Caki2 (cell line): ENCODE measurements around the gene HOXA11. TPM values are rescaled to one million over a fixed set of nuclear protein-coding genes. Genes with fewer than 3 reads are reported as not detected.

ENCODE experiments used
- DNase-seq: peaks from one replicate; pipeline ENCODE4 v3.0.0-alpha.2; 2015; ENCODE audit warnings: low read depth
- in situ Hi-C: cut with HindIII; loops from 2 replicates; pipeline ENCODE4 v1.10.0; 2016; ENCODE audit warnings: low sequenced_read_pairs, low pct_unique_long_range_greater_than_20kb, mixed read lengths
- total RNA-seq: library from RNA; depleted of rRNA; stranded (reverse); fragments of >200 nt; shearing (Covaris generic); gene quantifications from 2 replicates; pipeline ENCODE4 v1.2.3, GENCODE V29; 2014; ENCODE audit warnings: low replicate concordance

Gene HOXA11
- total RNA-seq, 1 experiment from 2014 or later, result not detected

GRCh38 chr7:27174874-27175625 is 10.0 kb downstream of the HOXA11 start:
- DNase-seq, result peak; percentile 79
- in situ Hi-C loops, result no loop called here

DNA sequence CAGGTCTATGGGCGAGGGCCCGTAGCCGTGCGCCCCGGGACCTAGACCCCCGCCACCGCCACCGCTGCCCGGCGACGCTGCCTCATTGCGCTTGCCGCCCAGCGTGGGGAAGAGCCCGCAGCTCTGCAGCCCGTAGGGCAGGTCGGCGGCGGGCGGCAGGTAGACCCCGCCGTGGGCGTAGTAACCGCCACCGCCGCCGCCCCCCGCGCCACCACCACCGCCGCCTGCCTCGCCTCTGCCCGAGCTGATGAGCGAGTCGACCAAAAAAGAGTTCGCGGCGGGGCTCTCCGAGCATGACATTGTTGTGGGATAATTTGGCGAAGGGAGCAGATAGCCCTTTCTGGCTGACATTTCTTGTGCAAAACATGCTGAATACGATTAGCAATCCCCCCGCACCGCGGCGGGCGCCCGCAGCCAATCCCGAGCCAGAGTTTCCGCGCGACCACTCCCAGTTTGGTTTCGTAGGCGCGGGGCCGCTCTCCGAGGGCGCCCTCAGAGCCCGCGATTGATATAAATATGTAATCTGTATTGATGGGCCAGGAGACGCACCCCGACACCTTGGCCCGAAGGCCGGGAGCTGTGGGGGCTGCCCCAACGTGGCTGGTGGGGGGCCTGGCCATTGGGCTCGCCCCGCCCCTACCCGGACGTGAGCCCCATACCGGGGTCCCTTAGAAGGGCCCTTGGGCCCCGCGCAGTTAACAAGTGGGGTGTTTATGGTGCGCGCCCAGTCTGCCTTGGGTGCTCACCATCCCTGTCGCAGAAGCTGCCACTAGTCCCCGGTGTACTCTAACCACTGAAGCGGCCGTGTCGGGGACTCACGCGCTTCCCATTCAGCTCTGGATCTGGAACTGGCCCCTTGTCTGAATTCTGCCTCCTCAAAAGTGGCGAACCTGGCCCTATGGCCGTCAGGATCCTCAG is 10.8 kb downstream of the HOXA11 start, which contains the start of gene HOXA10:
Gene HOXA10 (minus strand): TSS at position 365 of the 918 bp plus-strand sequence. CDS start 14 bp downstream, at position 351.
- in situ Hi-C loops, result no loop called here
- DNase-seq, result peak; percentile 66

DNA sequence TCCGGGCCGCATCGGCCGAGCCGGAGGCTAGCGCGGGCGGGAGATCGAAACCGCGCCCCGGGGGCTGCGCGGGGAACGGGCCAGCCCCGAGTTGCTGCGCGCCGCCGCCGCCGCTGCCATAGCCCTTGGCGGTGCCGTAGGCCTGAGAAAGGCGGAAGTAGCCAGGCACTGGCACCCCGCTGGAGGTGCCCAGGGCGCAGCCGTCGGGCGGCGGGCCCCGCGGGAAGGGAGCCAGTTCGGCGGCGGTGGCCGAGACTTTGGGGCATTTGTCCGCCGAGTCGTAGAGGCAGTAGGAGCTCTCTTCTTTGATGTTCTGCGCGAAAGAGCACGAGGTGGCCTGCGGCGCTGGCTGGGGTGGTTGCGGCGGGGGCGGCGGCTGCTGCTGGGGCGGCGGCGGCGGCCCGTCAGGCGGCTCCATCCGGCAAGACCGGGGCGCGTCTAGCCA is 11.5 kb downstream of the HOXA11 start:
- in situ Hi-C loops, result no loop called here
- peak; percentile 65 for DNase-seq

- in situ Hi-C loops, result no loop called here
- peak; percentile 87 for DNase-seq
Measured at GRCh38 chr7:27172823-27173510, 12.1 kb downstream of the HOXA11 start.

- peak; percentile 62 for DNase-seq
- in situ Hi-C loops, result no loop called here
Measured at GRCh38 chr7:27172315-27172774, 12.7 kb downstream of the HOXA11 start.

DNA sequence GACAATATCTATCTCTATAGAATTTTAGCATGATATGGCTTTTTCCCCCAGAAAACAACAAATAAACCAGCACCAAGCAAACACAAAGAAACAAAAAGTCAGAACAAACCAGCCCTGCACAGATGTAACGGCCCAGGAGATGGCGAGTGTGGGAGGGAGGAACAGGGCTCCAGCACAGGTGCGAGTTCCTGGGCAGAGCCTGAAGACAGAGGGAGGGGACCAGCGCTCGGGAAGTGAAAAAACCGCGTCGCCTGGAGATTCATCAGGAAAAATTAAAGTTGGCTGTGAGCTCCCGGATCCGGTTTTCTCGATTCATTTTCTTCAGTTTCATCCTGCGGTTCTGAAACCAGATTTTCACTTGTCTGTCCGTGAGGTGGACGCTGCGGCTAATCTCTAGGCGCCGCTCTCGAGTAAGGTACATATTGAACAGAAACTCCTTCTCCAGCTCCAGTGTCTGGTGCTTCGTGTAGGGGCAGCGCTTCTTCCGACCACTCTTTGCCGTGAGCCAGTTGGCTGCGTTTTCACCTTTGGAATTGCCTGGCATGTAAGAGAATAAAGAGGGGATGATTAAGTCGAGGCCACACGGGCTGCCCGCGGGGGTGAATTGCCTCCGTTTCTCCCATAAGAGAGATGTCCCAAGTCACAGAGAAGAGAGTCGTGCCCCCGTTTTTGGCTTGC is 13.3 kb downstream of the HOXA11 start:
- DNase-seq, result peak; percentile 70

GRCh38 chr7:27171325-27171636 is 13.8 kb downstream of the HOXA11 start:
- peak; percentile 65 for DNase-seq
- in situ Hi-C loops, result no loop called here

More for the DNA sequence above, 13.3 kb downstream of the HOXA11 start:
- in situ Hi-C loops, result no loop called here

GRCh38 chr7:27170426-27171324 is 14.4 kb downstream of the HOXA11 start:
- peak; percentile 43 for DNase-seq
- in situ Hi-C loops, result no loop called here

GRCh38 chr7:27169658-27170425 is 15.2 kb downstream of the HOXA11 start:
- in situ Hi-C loops, result no loop called here
- peak; percentile 71 for DNase-seq

GRCh38 chr7:27168265-27168947 is 16.6 kb downstream of the HOXA11 start:
- in situ Hi-C loops, result no loop called here
- DNase-seq, result peak; percentile 72

- no peak for DNase-seq
- in situ Hi-C loops, result no loop called here
Measured at GRCh38 chr7:27167916-27168264, 17.1 kb downstream of the HOXA11 start.

DNA sequence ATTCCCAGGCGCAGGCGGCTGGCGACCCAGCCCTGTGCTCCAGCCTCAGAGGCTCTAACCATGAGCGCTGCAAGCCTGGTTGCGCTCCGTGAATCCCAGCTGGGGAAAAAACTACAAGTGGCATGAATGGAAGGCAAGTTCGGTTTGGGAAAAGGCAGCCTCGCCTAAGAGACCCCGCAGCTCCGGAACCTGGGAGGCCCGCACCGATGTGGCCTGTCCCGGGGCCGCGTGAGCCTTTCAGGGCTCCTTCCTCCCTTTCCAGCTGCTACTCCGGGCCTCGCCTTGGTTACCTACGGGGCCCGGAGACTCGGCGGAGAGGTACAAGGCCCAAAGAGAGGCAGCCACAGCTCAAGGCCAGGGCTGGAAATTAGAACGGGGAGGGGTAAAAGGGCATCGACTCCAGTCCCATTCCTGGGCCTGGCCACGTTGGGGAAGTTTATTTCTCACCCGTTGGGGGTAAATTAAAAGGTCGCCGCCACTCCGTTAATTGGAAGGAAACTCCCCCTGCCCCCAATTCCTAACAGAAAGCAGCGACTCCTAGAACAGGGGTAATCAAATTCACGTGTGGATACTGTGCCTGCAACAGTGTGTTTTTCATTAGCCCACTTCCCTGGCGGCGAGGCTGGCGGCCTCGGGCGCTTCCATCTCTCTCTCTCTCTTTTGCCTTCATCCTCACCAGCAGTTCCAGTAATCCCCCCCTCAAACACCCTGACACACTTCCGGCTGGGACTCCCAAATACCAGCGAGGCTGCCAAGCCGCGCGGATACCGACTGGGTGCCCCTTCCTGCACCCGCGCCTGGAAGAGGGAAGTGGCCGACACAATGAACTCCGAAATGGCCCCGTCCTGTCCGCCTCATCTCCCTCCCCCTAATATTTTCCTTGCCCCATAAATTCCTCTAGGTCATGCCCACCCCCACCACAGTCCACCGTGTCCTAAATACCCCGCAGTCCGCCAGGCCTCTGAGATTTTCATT is 18.2 kb downstream of the HOXA11 start:
- DNase-seq, result peak; percentile 65
- in situ Hi-C loops, result no loop called here

DNA sequence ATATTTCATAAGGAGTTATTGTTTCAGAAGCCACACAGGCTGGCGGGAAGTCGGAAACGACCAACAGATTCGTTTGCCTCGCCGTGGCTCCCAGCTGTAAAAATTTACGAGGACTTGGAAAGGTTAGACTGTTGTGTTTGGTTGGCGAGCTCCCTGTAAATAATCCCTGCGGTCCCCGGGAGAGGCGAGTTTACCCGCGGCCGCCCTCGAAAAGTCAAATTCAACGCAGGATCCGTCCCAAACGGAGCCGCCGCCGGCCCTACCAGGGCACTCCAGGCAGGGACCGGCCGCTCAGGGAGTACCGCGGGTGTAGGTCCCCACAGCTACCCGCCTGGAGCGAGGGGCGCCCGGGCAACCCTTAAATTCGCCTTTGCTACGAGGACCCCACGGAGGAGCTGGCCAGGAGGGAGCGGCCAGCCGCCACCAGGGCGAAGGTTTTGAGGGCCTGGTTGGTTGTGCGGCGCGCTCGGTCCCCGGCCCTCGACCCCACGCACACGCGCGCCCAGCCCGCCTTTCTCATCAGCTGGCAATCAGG is 19.0 kb downstream of the HOXA11 start:
- in situ Hi-C loops, result no loop called here
- peak; percentile 52 for DNase-seq

GRCh38 chr7:27165089-27165995 is 19.7 kb downstream of the HOXA11 start, which contains the start of gene HOXA9:
HOXA9 (minus strand) TSS chr7:27165537; CDS start chr7:27165457, 80 bp downstream.
- in situ Hi-C loops, result no loop called here
- DNase-seq, result peak; percentile 91
